ENCODE results near the gene B3GLCT. TPM values are rescaled to one million over a fixed set of nuclear protein-coding genes. Genes with fewer than 3 reads are reported as not detected.

The B3GLCT gene
- total and polyA plus RNA-seq, 2 donors (not counting 3 experiments of a cell fraction or from before 2014, with no cell fraction given), result 5.2 to 14.6 TPM

GRCh38 chr13:31365630-31366029 lies 165.9 kb downstream of the B3GLCT start:
- H3K27ac ChIP-seq (ENCODE audit: insufficient read depth, low read depth, low read length), result no peak overlapping the region
- H3K9ac ChIP-seq (replicated peaks; ENCODE audit: extremely low read depth, insufficient read depth, low read length), result no peak overlapping the region
- BruUV-seq (replicated peaks), result no TSS peak
- ChIA-PET POLR2A (no interaction called here), CTCF (interaction anchor here (1.1 kb wide), 1 partner anchor 15 kb away, joined by 3 read pairs; no protein-coding TSS in a partner anchor)
- no peaks in the 10 kb centered on the region for H3K4me1 ChIP-seq (ENCODE audit: control insufficient read depth, extremely low read depth, insufficient read depth, low read length)
- H4K20me1 ChIP-seq (replicated peaks; ENCODE audit: control insufficient read depth, extremely low read depth, insufficient read depth, low read length), result no peaks in the 10 kb centered on the region
- no peak for FAIRE-seq
- intact Hi-C loops (cut with micrococcal nuclease), result no loop called here
- no peaks in the 10 kb centered on the region for H3K27me3 ChIP-seq (ENCODE audit: control insufficient read depth in 2 of 2, insufficient read depth in 2 of 2, low read length in 2 of 2)
- dilution Hi-C loops (cut with MboI; ENCODE audit: extremely low pct_ligation_motif_present, low sequenced_read_pairs), result no loop called here
- TF ChIP-seq MYC (IDR thresholded peaks at IDR 0.05; ENCODE audit: low read depth, low read length), result no peak
- no peak for TF ChIP-seq POLR2A (IDR thresholded peaks at IDR 0.05; ENCODE audit: low read depth, low read length)
- no peak for TF ChIP-seq EZH2 (IDR thresholded peaks at IDR 0.05; ENCODE audit: borderline replicate concordance, low read depth, low read length, severe bottlenecking)
- TF ChIP-seq GATA2 (IDR thresholded peaks at IDR 0.05; ENCODE audit: insufficient read depth, insufficient read length, low read depth, low read length), result no peak
- TF ChIP-seq MAX (IDR thresholded peaks at IDR 0.05; ENCODE audit: insufficient read depth, insufficient read length), result no peak
- no peak for TF ChIP-seq FOS (IDR thresholded peaks at IDR 0.05; ENCODE audit: borderline replicate concordance, insufficient read depth, low read length)
- no peak for TF ChIP-seq POLR2AphosphoS5 (IDR thresholded peaks at IDR 0.05; ENCODE audit: insufficient read depth, low read depth, low read length)
- no peak for TF ChIP-seq CTCF (IDR thresholded peaks at IDR 0.05; ENCODE audit: extremely low read depth in 1 of 2, insufficient read depth in 1 of 2, low read depth in 1 of 2, low read length in 2 of 2)
- no peak for TF ChIP-seq JUN (IDR thresholded peaks at IDR 0.05; ENCODE audit: borderline replicate concordance, insufficient read depth, insufficient read length, low read depth)
- H3K9me1 ChIP-seq (replicated peaks; ENCODE audit: control insufficient read depth, extremely low read depth, insufficient read depth, low read length), result no peaks in the 10 kb centered on the region
- no peak for DNase-seq (ENCODE audit: low read depth, low spot score)
- H2AFZ ChIP-seq (ENCODE audit: low read depth, low read length), result no peak overlapping the region
- H3K4me3 ChIP-seq (replicated peaks in 1 of 3; ENCODE audit: insufficient read depth in 1 of 3, low read depth in 1 of 3, low read length in 3 of 3), result no peak overlapping the region
- H3K79me2 ChIP-seq (ENCODE audit: control insufficient read depth, insufficient read depth, low read length), result no peaks in the 10 kb centered on the region
- H3K9me3 ChIP-seq (replicated peaks; ENCODE audit: control insufficient read depth, insufficient read depth, low read length), result no peaks in the 10 kb centered on the region
- no peak overlapping the region for H3K4me2 ChIP-seq (ENCODE audit: insufficient read depth, low read length)
- no peaks in the 10 kb centered on the region for H3K36me3 ChIP-seq (ENCODE audit: control insufficient read depth in 2 of 2, extremely low read depth in 1 of 2, insufficient read depth in 2 of 2, low read length in 2 of 2)

All from endothelial cell of umbilical vein (primary cell).